HEK293 (cell line): Measurements from ENCODE around the gene COPA.

Experiments used
- CTCF ChIA-PET: fragments of 350-600 bp; formaldehyde crosslinking; extraction: SDS; loops from one replicate; lab custom pipeline; 2021; ENCODE audit warnings: antibody characterized with exemption; lab: Yijun Ruan, JAX
- POLR2A ChIA-PET: fragments of 300-600 bp; formaldehyde crosslinking; extraction: SDS; loops from one replicate; lab custom pipeline; 2020; ENCODE audit warnings: antibody characterized with exemption, inconsistent platforms; lab: Yijun Ruan, JAX
- H3K27ac ChIP-seq: fragments of 200-500 bp; sonication (Bioruptor generic); 2 replicates; pipeline ENCODE4 v1.5.1; 2014; ENCODE audit warnings: low read depth, low read length, control low read depth, inconsistent platforms; ENCODE audit errors: extremely low read depth
- H3K36me3 ChIP-seq, 2 experiments: fragments of 200-500 bp in 1 of 2; sonication (Bioruptor generic) in 1 of 2; 1 replicate in 1 of 2; 2 replicates in 1 of 2; pipeline ENCODE4 v1.5.1; 2014 to 2017; ENCODE audit warnings: inconsistent platforms in 2 of 2, low read length in 2 of 2; ENCODE audit not compliant: control insufficient read depth in 2 of 2, insufficient read depth in 1 of 2
- H3K4me1 ChIP-seq: fragments of 200-500 bp; sonication (Bioruptor generic); 2 replicates; pipeline ENCODE4 v1.5.1; 2014; ENCODE audit warnings: mild to moderate bottlenecking, low read length, inconsistent platforms; ENCODE audit not compliant: control insufficient read depth, insufficient read depth
- H3K4me3 ChIP-seq: 2 replicates; pipeline ENCODE4 v1.5.1; 2011; ENCODE audit warnings: low read depth, mild to moderate bottlenecking, control low read depth, low read length, moderate library complexity
- H3K9me3 ChIP-seq: fragments of 200-500 bp; sonication (Bioruptor generic); 2 replicates; pipeline ENCODE4 v1.5.1; 2014; ENCODE audit warnings: low read depth, low read length, inconsistent platforms; ENCODE audit not compliant: control insufficient read depth, insufficient read depth
- BCL11A ChIP-seq: fragments of 450-650 bp; formaldehyde crosslinking; IDR thresholded peaks from 2 replicates; pipeline ENCODE4 v1.5.1; 2016; ENCODE audit warnings: low read depth, missing biosample characterization, missing genetic modification characterization
- CTCF ChIP-seq: fragments of 450-650 bp; formaldehyde crosslinking; IDR thresholded peaks from 2 replicates; pipeline ENCODE4 v1.5.1; 2016; ENCODE audit warnings: missing biosample characterization, missing genetic modification characterization
- FEZF1 ChIP-seq: fragments of 450-650 bp; formaldehyde crosslinking; IDR thresholded peaks from 2 replicates; pipeline ENCODE4 v1.5.1; 2016; ENCODE audit warnings: missing biosample characterization, missing genetic modification characterization
- GLIS1 ChIP-seq: fragments of 450-650 bp; formaldehyde crosslinking; IDR thresholded peaks from 2 replicates; pipeline ENCODE4 v1.5.1; 2016; ENCODE audit warnings: missing biosample characterization, missing genetic modification characterization
- HIC1 ChIP-seq: fragments of 450-650 bp; formaldehyde crosslinking; IDR thresholded peaks from 2 replicates; pipeline ENCODE4 v1.5.1; 2016; ENCODE audit warnings: missing biosample characterization, missing genetic modification characterization
- IKZF3 ChIP-seq: fragments of 450-650 bp; IDR thresholded peaks from 2 replicates; pipeline ENCODE4 v1.5.0; 2018; ENCODE audit warnings: missing biosample characterization, mild to moderate bottlenecking, missing genetic modification characterization, moderate library complexity
- MEIS1 ChIP-seq: sonication (generic); formaldehyde crosslinking; IDR thresholded peaks from 2 replicates; pipeline ENCODE4 v1.8.1; 2022; ENCODE audit warnings: missing genetic modification reagents, mild to moderate bottlenecking, borderline replicate concordance
- PRDM1 ChIP-seq: fragments of 450-650 bp; formaldehyde crosslinking; IDR thresholded peaks from 2 replicates; pipeline ENCODE4; 2016; ENCODE audit warnings: missing biosample characterization, missing genetic modification characterization
- SP3 ChIP-seq: fragments of 450-650 bp; formaldehyde crosslinking; IDR thresholded peaks from 2 replicates; pipeline ENCODE4 v1.5.1; 2016; ENCODE audit warnings: missing biosample characterization, missing genetic modification characterization
- ZBTB7A ChIP-seq: fragments of 450-650 bp; formaldehyde crosslinking; IDR thresholded peaks from 2 replicates; pipeline ENCODE4 v1.5.1; 2016; ENCODE audit warnings: low read depth, missing biosample characterization, missing genetic modification characterization
- ZIC2 ChIP-seq: fragments of 450-650 bp; formaldehyde crosslinking; IDR thresholded peaks from 2 replicates; pipeline ENCODE4 v1.5.1; 2016; ENCODE audit warnings: missing biosample characterization, missing genetic modification characterization
- ZNF175 ChIP-seq: fragments of 450-650 bp; formaldehyde crosslinking; IDR thresholded peaks from 2 replicates; pipeline ENCODE4 v1.5.1; 2016; ENCODE audit warnings: missing biosample characterization, missing genetic modification characterization
- ZNF26 ChIP-seq: fragments of 450-650 bp; formaldehyde crosslinking; IDR thresholded peaks from 2 replicates; pipeline ENCODE4 v1.5.1; 2016; ENCODE audit warnings: missing biosample characterization, missing genetic modification characterization
- ZNF366 ChIP-seq: fragments of 450-650 bp; formaldehyde crosslinking; conservative IDR thresholded peaks from 2 replicates; pipeline ENCODE4 v1.5.1; 2016; ENCODE audit warnings: missing biosample characterization, missing genetic modification characterization
- ZNF549 ChIP-seq: fragments of 450-650 bp; IDR thresholded peaks from 2 replicates; pipeline ENCODE4 v1.5.1; 2018; ENCODE audit warnings: missing biosample characterization, missing genetic modification characterization, mild to moderate bottlenecking, inconsistent platforms, moderate library complexity
- ZNF600 ChIP-seq: fragments of 450-650 bp; formaldehyde crosslinking; IDR thresholded peaks from 2 replicates; pipeline ENCODE4 v1.5.1; 2016; ENCODE audit warnings: missing biosample characterization, missing genetic modification characterization
- ZNF791 ChIP-seq: fragments of 450-650 bp; formaldehyde crosslinking; IDR thresholded peaks from 2 replicates; pipeline ENCODE4 v1.5.1; 2016; ENCODE audit warnings: missing biosample characterization, missing genetic modification characterization
- TF ChIP-seq, protein P1 (sequence below): fragments of 450-650 bp; formaldehyde crosslinking; IDR thresholded peaks from 2 replicates; pipeline ENCODE4 v1.5.1; 2016; ENCODE audit warnings: missing biosample characterization, missing genetic modification characterization

The COPA gene

GRCh38 chr1:160258177-160258798 lies 84.8 kb downstream of the COPA start (continued):
- no peak for TF ChIP-seq CTCF (tag by site-specific recombination)
- no peak for TF ChIP-seq ZNF366 (tag by site-specific recombination)
- TF ChIP-seq ZNF600 (tag by site-specific recombination): 0 out of 2 replicates have a peak, but pooled peaks have one; percentile 28
- TF ChIP-seq HIC1 (tag by site-specific recombination): 0 out of 2 replicates have a peak, but pooled peaks have one; percentile 11
- no peak for TF ChIP-seq ZNF791 (tag by site-specific recombination)
- TF ChIP-seq ZNF549 (tag by site-specific recombination): no peak
- TF ChIP-seq IKZF3 (tag by site-specific recombination): no peak
- peak; percentile 47; the same call in 1 of the 2 replicates for TF ChIP-seq ZIC2
- no peak for TF ChIP-seq MEIS1
- TF ChIP-seq, protein P1, sequence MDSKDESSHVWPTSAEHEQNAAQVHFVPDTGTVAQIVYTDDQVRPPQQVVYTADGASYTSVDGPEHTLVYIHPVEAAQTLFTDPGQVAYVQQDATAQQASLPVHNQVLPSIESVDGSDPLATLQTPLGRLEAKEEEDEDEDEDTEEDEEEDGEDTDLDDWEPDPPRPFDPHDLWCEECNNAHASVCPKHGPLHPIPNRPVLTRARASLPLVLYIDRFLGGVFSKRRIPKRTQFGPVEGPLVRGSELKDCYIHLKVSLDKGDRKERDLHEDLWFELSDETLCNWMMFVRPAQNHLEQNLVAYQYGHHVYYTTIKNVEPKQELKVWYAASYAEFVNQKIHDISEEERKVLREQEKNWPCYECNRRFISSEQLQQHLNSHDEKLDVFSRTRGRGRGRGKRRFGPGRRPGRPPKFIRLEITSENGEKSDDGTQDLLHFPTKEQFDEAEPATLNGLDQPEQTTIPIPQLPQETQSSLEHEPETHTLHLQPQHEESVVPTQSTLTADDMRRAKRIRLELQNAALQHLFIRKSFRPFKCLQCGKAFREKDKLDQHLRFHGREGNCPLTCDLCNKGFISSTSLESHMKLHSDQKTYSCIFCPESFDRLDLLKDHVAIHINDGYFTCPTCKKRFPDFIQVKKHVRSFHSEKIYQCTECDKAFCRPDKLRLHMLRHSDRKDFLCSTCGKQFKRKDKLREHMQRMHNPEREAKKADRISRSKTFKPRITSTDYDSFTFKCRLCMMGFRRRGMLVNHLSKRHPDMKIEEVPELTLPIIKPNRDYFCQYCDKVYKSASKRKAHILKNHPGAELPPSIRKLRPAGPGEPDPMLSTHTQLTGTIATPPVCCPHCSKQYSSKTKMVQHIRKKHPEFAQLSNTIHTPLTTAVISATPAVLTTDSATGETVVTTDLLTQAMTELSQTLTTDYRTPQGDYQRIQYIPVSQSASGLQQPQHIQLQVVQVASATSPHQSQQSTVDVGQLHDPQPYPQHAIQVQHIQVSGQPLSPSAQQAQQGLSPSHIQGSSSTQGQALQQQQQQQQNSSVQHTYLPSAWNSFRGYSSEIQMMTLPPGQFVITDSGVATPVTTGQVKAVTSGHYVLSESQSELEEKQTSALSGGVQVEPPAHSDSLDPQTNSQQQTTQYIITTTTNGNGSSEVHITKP (tag by site-specific recombination): no peak
- TF ChIP-seq PRDM1: no peak
- TF ChIP-seq FEZF1 (tag by site-specific recombination): peak; percentile 81
- TF ChIP-seq SP3 (tag by site-specific recombination): no peak
- TF ChIP-seq, all 188 proteins: peak for 26

DNA sequence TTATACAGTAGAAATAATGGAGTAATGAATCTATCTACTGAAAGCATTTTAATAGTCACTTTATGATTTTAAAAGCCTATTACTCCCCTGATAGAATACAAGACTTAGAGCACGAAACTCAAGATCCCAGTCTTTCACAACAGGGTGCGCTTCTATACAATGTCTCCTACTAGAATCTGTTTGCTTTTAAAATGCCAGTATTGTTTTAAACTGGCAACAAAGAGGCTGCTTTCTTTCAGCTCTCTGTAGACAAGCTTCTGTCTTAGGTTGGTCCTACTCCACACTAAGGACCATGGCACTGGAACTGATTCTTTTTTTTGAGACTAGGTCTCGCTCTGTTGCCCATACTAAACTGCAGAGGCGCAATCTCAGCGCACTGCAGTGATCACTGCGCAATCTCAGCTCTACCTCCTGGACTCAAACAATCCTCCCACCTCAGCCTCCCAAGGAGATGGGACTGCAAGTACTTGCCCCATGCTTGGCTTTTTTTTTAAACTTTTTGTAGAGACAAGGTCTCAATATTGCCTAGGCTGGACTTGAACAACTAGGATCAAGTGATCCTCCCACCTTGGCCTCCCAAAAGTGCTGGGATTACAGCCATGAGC lies 85.5 kb downstream of the COPA start:
- Histone ChIP-seq H3K27ac (no peak overlapping the region), H3K36me3 (peaks cover 9% of the 10 kb centered on the region in 2 experiments)
- CTCF ChIA-PET: interaction anchor here (0.5 to 5.4 kb wide), 8 partner anchors 34 to 171 kb away, joined by 3 to 35 read pairs (median 4); no protein-coding TSS in a partner anchor
- no peak for TF ChIP-seq ZBTB7A
- TF ChIP-seq ZNF175 (tag by site-specific recombination): no peak
- TF ChIP-seq BCL11A (tag by site-specific recombination): no peak
- TF ChIP-seq GLIS1 (tag by site-specific recombination): peak; percentile 52; the same call in 1 of the 2 replicates
- no peak for TF ChIP-seq ZNF26 (tag by site-specific recombination)
- TF ChIP-seq, all 188 proteins: peak for 1
- H3K9me3 ChIP-seq: no peaks in the 10 kb centered on the region
- peaks cover 32% of the 10 kb centered on the region for H3K4me1 ChIP-seq
- POLR2A ChIA-PET: interaction anchor here (0.9 to 1.1 kb wide), 2 partner anchors 27 to 34 kb away, joined by 3 read pairs; partner anchors contain the start of gene PEX19
- H3K4me3 ChIP-seq: no peak overlapping the region
